ENCODE measurements around the gene ELOB.
A peak's percentile ranks its signal among the peaks of the same experiment; 100 is the strongest.

Gene ELOB

DNA sequence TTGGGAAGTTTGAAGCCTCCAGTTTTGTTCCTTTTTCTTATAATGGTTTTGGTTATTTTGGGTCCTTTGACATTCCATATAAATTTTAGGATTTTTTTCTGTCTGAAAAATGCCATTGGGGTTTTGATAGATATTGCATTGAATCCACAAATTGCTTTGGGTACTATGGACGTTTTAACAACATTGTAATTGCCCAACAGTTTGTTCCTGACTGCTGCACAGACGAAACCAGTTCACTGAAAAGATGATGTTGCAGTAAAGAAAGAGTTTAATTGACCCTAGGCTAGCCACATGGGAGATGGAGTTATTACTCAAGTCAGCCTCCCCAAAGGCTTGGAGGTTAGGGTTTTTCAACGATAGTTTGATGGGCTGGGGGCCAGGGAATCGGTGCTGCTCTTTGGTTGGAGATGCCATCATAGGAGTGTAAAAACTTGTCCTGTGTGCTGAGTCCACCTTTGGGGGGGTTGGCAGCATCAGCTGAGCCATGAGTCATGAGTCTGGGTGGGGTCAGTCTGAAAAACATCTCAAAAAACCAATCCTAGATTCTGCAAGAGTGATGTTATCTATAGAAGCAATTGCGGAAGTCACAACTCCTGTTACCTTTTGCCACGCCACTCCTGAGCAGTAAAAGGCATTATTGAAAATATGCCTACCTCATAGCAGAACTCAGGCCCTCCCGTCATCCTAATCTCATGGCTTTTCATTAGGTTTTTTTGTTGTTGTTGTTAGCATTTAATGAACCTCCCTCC is 18.5 kb upstream of the ELOB start:
- H3K36me3 Mint-ChIP-seq = no peaks in the 10 kb centered on the region
- no peaks in the 10 kb centered on the region for H3K9me3 Mint-ChIP-seq (ENCODE audit: low read depth)
- H3K4me3 Mint-ChIP-seq = no peak overlapping the region
- H3K27ac Mint-ChIP-seq = no peak overlapping the region
- H3K27me3 Mint-ChIP-seq = peaks cover 7% of the 10 kb centered on the region
- H3K4me1 Mint-ChIP-seq (ENCODE audit: low read depth) = no peaks in the 10 kb centered on the region

DNA sequence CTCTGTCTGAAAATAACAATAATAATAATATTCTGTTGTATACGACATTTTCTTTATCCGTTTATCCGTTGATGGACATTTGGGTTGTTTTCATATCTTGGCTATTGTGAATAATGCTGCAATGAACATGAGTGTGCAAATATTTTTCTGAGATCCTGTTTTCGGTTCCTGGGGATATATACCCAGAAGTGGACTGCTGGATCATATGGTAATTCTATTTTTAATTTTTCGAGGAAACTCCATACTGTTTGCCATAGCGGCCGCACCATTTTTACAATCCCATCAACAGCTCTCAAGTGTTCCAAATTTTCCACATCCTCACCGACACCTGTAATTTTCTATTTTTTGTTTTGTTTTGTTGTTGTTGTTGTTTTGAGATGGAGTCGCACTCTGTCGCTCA is 15.9 kb upstream of the ELOB start:
- H3K27ac Mint-ChIP-seq = no peak overlapping the region
- no peaks in the 10 kb centered on the region for H3K9me3 Mint-ChIP-seq (ENCODE audit: low read depth)
- H3K27me3 Mint-ChIP-seq = peaks cover 7% of the 10 kb centered on the region
- H3K36me3 Mint-ChIP-seq = no peaks in the 10 kb centered on the region
- no peak overlapping the region for H3K4me3 Mint-ChIP-seq
- peaks cover 3% of the 10 kb centered on the region for H3K4me1 Mint-ChIP-seq (ENCODE audit: low read depth)

DNA sequence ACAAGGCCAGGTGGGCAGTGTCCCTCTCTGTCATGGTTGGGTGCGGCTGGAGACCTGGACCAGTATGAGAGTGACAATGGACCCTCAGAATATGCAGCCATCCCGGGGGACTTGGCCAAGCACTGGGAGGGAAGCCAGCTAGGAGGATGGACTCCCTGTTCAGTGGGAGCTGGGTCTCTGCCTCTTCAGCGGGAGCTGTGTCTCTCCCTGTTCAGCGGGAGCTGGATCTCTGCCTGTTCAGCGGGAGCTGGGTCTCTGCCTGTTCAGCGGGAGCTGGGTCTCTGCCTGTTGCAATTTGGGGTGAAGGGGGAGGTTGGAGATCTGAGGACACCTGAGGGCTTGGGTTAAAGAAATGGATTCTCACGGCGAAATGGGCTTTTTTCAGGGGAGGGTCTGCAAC is 14.1 kb upstream of the ELOB start:
- H3K4me1 Mint-ChIP-seq (ENCODE audit: low read depth) = peaks cover 5% of the 10 kb centered on the region
- H3K4me3 Mint-ChIP-seq = no peak overlapping the region
- H3K27me3 Mint-ChIP-seq = peaks cover 7% of the 10 kb centered on the region
- no peaks in the 10 kb centered on the region for H3K9me3 Mint-ChIP-seq (ENCODE audit: low read depth)
- no peak overlapping the region for H3K27ac Mint-ChIP-seq
- H3K36me3 Mint-ChIP-seq = no peaks in the 10 kb centered on the region

GRCh38 chr16:2790631-2791030 is 13.6 kb upstream of the ELOB start:
- Mint-ChIP-seq H3K27me3 (peaks cover 7% of the 10 kb centered on the region), H3K9me3 (ENCODE audit: low read depth) (no peaks in the 10 kb centered on the region), H3K4me3 (no peak overlapping the region), H3K4me1 (ENCODE audit: low read depth) (peaks cover 8% of the 10 kb centered on the region), H3K27ac (no peak overlapping the region), H3K36me3 (no peaks in the 10 kb centered on the region)

DNA sequence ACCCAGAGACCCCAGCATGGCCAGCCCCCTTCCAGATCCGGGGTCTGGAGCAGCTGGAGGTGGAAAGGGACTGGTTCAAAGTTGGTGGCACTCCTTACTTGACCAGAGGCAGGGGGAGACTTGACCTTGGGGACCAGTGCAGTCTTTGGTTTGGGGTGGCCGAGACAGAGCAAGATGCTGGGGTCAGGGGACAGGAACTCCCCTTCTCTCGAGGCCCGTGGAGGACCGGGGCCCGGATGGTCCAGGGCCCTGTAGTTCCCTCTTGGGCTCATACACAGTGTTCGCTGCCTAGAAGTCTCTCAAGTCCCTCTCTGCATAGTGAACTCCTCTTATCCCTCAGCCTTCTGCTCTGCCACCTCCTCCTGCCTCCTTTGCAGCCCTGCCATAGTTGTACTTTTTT is 10.9 kb upstream of the ELOB start:
- Mint-ChIP-seq H3K27ac (no peak overlapping the region), H3K36me3 (no peaks in the 10 kb centered on the region), H3K4me3 (no peak overlapping the region)

DNA sequence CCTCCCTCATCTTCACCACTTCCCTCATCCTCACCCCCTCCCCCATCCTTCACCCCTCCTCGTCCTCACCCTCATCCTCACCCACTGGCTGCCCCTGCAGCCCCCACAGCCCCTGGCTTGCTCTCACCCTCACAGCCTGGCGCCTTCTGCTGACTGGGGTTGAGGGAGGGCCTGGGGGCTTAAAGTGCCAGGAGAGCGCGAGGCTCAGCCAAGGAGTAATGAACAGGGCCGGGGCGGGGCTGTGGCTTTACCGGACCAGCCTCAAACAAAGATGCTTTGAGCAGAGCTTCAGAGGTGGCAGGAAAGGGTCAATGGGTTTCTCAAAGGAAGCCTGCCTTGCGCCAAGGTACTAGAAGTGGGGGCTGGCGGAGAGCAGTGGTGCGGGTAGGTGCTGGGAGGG is 10.3 kb upstream of the ELOB start, which contains the start of gene PRSS33:
TSS of gene PRSS33 (minus strand) at position 155 of the 400 bp plus-strand sequence. CDS start 1,013 bp downstream, outside the sequence.
- Mint-ChIP-seq H3K4me3 (peak within 1 kb of the TSS; percentile 68), H3K36me3 (no peaks in the 10 kb centered on the region), H3K27me3 (peaks cover 2% of the 10 kb centered on the region), H3K27ac (peak within 1 kb of the TSS; percentile 22), H3K4me1 (ENCODE audit: low read depth) (peaks cover 10% of the 10 kb centered on the region), H3K9me3 (ENCODE audit: low read depth) (no peaks in the 10 kb centered on the region)

More for the DNA sequence above, 10.9 kb upstream of the ELOB start:
- H3K4me1 Mint-ChIP-seq (ENCODE audit: low read depth) = peaks cover 10% of the 10 kb centered on the region
- H3K27me3 Mint-ChIP-seq = peaks cover 2% of the 10 kb centered on the region
- no peaks in the 10 kb centered on the region for H3K9me3 Mint-ChIP-seq (ENCODE audit: low read depth)

- no peaks in the 10 kb centered on the region for H3K36me3 Mint-ChIP-seq
- H3K27me3 Mint-ChIP-seq = peaks cover 2% of the 10 kb centered on the region
- no peak overlapping the region for H3K4me3 Mint-ChIP-seq
- H3K4me1 Mint-ChIP-seq (ENCODE audit: low read depth) = peaks cover 10% of the 10 kb centered on the region
- H3K9me3 Mint-ChIP-seq (ENCODE audit: low read depth) = no peaks in the 10 kb centered on the region
- H3K27ac Mint-ChIP-seq = no peak overlapping the region
These were observed 9.7 kb upstream of the ELOB start for GRCh38 chr16:2786826-2787151.

- peak overlapping the region; percentile 68 for H3K4me3 Mint-ChIP-seq
- H3K36me3 Mint-ChIP-seq = no peaks in the 10 kb centered on the region
These were observed 9.2 kb upstream of the ELOB start for GRCh38 chr16:2786061-2786825.

DNA sequence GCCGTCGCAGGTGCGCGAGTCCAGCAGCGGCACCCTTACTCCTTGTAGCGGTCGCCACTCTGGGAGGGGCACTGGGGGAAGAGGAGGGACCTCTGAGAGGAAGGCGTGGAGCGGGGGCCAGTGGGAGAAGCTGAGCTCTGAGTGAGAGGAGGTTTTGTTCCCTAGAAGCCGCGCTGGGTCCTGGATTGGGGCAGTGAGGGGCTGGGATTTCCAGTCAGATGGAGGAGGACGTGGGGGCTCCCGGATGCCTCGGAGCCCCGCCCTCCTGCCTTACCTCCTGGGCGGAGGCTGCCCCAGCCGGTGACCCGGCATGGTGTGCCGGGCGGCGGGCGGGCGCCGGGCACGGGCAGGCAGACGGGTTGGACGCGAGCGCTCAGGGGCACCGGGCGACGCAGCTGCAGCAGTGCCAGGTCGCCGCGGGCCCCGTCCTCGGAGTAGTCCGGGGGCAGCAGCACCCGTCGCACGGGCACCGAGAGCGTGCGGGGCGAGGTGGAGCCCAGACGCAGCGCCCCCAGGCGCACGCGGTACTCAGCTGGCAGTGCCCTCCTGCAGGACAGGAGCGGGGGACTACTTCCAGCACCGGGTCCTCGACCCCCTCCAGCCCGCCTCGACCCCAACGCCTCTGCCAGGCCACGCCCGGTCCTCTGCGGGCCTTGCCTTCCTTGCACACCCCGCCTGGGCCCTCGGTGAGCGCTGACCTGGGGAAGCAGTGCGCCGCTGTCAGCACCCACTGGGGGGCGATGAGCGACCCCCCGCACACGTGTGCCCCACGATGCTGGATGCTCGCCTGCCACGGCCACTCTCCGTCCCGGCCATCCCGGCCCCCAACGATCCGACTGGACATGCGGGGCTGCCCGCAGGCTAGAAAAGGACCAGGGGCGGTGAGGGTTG is 8.3 kb upstream of the ELOB start:
- peak overlapping the region; percentile 92 for H3K27ac Mint-ChIP-seq
- no peaks in the 10 kb centered on the region for H3K27me3 Mint-ChIP-seq
- H3K36me3 Mint-ChIP-seq = no peaks in the 10 kb centered on the region
- H3K9me3 Mint-ChIP-seq (ENCODE audit: low read depth) = no peaks in the 10 kb centered on the region
- H3K4me1 Mint-ChIP-seq (ENCODE audit: low read depth) = peaks cover 10% of the 10 kb centered on the region
- H3K4me3 Mint-ChIP-seq = peak overlapping the region; percentile 89

More at GRCh38 chr16:2786061-2786825, 9.2 kb upstream of the ELOB start:
- H3K27me3 Mint-ChIP-seq = peaks cover under 1% of the 10 kb centered on the region
- H3K9me3 Mint-ChIP-seq (ENCODE audit: low read depth) = no peaks in the 10 kb centered on the region
- H3K27ac Mint-ChIP-seq = peak overlapping the region; percentile 22
- H3K4me1 Mint-ChIP-seq (ENCODE audit: low read depth) = peaks cover 10% of the 10 kb centered on the region

- H3K36me3 Mint-ChIP-seq = no peaks in the 10 kb centered on the region
- peak overlapping the region; percentile 92 for H3K27ac Mint-ChIP-seq
- no peaks in the 10 kb centered on the region for H3K9me3 Mint-ChIP-seq (ENCODE audit: low read depth)
- H3K27me3 Mint-ChIP-seq = no peaks in the 10 kb centered on the region
- H3K4me3 Mint-ChIP-seq = peak overlapping the region; percentile 89
- peaks cover 14% of the 10 kb centered on the region for H3K4me1 Mint-ChIP-seq (ENCODE audit: low read depth)
These were observed 7.4 kb upstream of the ELOB start for GRCh38 chr16:2784358-2785100.

- no peaks in the 10 kb centered on the region for H3K9me3 Mint-ChIP-seq (ENCODE audit: low read depth)
- no peaks in the 10 kb centered on the region for H3K36me3 Mint-ChIP-seq
- H3K4me1 Mint-ChIP-seq (ENCODE audit: low read depth) = peaks cover 17% of the 10 kb centered on the region
- peak overlapping the region; percentile 50 for H3K27ac Mint-ChIP-seq
- H3K27me3 Mint-ChIP-seq = no peaks in the 10 kb centered on the region
- H3K4me3 Mint-ChIP-seq = peak overlapping the region; percentile 66
These were observed 6.7 kb upstream of the ELOB start for GRCh38 chr16:2783581-2784357.

GRCh38 chr16:2782583-2783351 is 5.7 kb upstream of the ELOB start:
- H3K4me3 Mint-ChIP-seq = no peak overlapping the region
- no peak overlapping the region for H3K27ac Mint-ChIP-seq
- H3K4me1 Mint-ChIP-seq (ENCODE audit: low read depth) = peaks cover 21% of the 10 kb centered on the region
- no peaks in the 10 kb centered on the region for H3K27me3 Mint-ChIP-seq
- H3K36me3 Mint-ChIP-seq = no peaks in the 10 kb centered on the region
- no peaks in the 10 kb centered on the region for H3K9me3 Mint-ChIP-seq (ENCODE audit: low read depth)
